GM19452 (cell line): ENCODE data around the gene ITGB3BP.
A peak's percentile ranks its signal among the peaks of the same experiment; 100 is the strongest.
"Not testable (repeated sequence)": the region's sequence is repeated elsewhere in the genome, so short reads cannot be mapped to it uniquely, and the experiment has no call there.

Source experiments
- ATAC-seq: cut with Tn5 transposase; IDR thresholded peaks from one replicate; pipeline ENCODE4 v1.9.1; 2021; ENCODE audit not compliant: unreplicated experiment

ITGB3BP gene

GRCh38 chr1:63522891-63523728 is at the start of gene ITGB3BP, which contains the start of gene EFCAB7:
Gene ITGB3BP, minus strand, starts transcription at chr1:63523225. Its CDS starts 92 bp downstream, at chr1:63523133.
Gene EFCAB7, plus strand, starts transcription at chr1:63523525. Its CDS starts 2,048 bp downstream, at chr1:63525573.
- peak; percentile 87 for ATAC-seq

DNA sequence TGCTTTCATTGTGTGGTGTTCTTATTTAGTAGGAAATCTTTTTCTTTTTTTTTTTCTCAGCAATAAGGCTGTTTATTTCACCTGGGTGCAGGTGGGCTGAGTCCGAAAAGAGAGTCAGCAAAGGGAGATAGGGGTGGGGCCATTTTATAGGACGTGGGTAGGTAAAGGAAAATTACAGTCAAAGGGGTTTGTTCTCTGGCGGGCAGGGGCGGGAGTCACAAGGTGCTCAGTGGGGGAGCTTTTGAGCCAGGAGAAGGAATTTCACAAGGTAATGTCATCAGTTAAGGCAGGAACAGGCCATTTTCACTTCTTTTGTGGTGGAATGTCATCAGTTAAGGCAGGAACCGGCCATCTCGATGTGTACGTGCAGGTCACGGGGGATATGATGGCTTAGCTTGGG is 49.7 kb upstream of the ITGB3BP start:
- ATAC-seq, result not testable (repeated sequence)

DNA sequence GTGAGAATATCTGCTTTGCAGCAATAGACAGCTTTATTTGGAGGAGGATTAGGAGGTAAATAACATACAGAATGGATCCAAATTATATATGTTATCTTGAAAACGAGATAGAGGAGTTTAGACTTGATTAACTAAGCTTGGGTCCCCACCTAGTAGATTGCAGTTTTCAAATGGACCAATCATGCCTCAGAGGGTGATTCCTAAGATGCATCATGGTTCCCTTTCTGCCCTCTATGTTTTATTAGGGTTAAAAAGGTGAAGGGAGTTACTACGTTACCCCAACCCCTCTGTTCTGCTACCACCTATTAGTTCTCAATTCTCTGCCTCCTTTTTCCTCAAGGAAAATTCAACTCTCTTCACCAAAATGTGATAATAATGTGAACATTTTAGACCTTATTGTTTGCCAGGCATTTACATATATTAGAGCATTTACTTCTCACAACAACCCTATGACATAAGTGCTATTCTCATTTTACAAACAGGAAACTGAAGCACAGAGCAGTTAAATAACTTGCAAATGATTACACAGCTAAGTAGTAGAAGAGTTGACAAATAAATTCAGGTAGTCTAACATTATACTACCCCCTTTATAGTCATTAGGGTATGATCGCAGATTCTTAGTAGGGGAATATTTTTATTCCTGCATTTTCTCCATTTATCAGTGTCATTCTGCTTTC is 46.8 kb upstream of the ITGB3BP start:
- ATAC-seq, result no peak

DNA sequence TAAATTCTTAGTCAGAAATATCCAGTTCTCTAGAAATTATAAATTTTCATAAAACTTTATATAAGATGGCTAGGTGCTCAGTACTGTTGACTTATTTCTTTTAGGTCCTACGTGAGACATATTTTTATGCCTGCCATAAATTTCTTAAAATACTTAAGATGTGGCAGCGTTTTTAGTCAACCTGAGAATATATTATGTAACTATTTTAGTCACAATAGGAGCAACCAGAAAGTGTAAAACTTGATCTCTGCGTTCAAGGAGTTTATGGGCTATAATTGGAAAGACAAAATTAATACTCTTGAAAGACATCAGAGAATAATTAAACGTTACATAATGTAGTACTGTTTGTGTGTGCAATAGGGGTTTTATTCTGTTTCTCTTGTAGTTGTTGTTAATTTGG is 46.0 kb upstream of the ITGB3BP start:
- ATAC-seq, result no peak

- ATAC-seq, result no peak
Observed at GRCh38 chr1:63563745-63564144, 40.7 kb upstream of the ITGB3BP start.

DNA sequence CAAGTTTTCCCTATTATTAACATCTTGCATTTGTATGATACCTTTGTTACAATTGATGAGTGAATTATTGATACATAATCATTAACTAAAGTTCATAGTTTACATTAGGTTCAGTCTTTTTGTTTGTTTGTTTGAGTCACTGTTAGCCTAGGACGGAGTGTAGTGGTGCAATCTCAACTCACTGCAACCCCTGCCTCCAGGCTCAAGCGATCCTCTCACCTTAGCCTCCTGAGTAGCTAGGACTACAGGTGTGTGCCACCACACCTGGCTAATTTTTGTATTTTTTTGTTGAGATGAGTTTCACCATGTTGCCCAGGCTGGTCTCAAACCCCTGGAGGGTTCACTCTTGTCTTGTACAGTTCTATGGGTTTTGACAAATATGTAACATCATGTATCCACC is 36.3 kb upstream of the ITGB3BP start:
- ATAC-seq, result no peak

GRCh38 chr1:63557365-63557987 is 34.5 kb upstream of the ITGB3BP start:
- no peak for ATAC-seq

DNA sequence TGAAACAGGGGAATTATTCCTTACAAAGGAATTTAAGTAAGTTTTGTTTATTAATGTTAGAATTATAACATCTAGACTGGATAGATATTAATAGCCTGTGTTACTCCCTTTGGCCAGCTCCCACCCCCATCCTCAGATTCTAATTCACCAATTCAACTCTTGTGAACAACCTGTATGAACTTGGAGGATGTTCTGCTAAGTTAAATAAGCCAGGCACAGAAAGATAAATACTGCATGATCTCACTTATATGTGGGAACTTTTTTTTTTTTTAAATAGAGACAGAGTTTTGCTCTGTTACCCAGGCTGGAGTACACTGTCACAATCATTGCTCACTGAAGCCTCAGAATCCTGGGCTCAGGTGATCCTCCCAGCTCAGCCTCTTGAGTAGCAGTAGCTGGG is 32.5 kb upstream of the ITGB3BP start:
- ATAC-seq, result no peak

- ATAC-seq, result no peak
Observed at GRCh38 chr1:63548877-63549276, 25.9 kb upstream of the ITGB3BP start.

- ATAC-seq, result no peak
Observed at GRCh38 chr1:63548303-63548702, 25.3 kb upstream of the ITGB3BP start.

DNA sequence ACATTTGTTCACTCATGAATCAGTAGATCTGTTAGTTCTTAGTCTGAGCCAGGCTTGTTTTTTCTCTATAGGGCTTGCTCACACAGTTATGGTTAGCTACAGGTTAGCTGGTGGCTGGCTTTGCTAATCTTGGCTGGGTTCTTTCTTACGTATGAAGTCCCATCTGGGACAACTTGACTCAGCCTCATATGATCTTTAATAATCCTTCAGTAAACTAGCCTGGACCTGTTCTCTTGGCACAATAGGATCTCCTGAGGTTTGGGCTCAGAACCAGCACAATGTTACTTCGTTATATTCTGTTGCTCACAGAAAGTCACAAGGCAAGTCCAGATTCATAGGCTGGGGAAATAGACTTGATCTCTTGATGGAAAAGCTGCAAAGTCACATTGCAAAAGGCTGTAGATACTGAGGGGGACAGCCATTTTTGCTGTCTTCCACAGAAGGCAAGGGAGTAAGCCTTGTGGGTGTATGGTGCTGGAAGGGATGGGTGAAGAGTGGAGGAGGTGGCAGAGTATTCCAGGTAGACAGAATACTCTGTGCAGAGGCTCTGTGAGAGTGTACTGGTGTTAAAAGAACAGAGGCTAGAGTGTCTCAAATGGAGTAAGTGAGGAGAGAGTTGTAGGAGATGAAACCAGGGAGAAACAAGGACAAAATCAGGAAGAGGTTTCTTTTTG is 24.7 kb upstream of the ITGB3BP start:
- no peak for ATAC-seq

- no peak for ATAC-seq
Observed at GRCh38 chr1:63545780-63546179, 22.8 kb upstream of the ITGB3BP start.

DNA sequence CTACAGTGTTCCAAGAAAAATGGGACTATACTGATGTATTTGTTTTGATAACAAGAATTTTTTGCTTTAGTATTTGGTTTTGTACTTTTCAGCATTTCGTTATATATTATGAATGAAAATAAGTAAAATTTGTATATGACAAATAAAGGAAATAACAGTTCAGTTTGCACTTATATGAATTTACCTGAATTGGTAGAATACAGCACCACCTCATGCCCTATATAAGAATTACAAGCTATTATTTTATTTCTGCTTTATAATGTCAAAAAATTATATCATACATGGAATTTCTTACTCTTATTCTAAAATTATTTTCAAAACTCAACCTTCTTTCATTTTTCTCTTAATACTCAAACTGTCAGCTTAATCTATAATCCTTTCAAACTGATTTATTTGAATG is 14.9 kb upstream of the ITGB3BP start:
- ATAC-seq, result no peak

- no peak for ATAC-seq
Observed at GRCh38 chr1:63537006-63537405, 14.0 kb upstream of the ITGB3BP start.

- ATAC-seq, result no peak
Observed at GRCh38 chr1:63534406-63534805, 11.4 kb upstream of the ITGB3BP start.

GRCh38 chr1:63533931-63534330 is 10.9 kb upstream of the ITGB3BP start:
- no peak for ATAC-seq

DNA sequence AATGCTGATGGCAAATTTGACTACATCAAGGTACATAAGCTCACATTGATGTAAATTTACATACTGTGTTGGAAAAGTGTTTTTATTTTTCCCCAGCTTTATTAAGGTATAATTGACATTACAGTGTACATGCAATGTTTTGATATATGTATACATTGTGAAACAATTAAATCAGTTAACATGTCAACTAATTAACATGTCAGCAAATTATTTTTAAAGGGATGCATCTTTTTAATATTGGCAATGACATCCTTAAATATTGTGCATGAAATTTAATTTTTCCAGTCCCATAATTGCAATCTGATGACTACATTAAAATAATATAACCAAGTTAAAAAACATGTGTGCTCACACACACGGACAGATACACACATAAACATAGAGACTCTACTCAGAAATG is 9.7 kb upstream of the ITGB3BP start:
- no peak for ATAC-seq

- no peak for ATAC-seq
Observed at GRCh38 chr1:63524201-63524600, 1.2 kb upstream of the ITGB3BP start.

GRCh38 chr1:63523738-63524137 is 713 bp upstream of the ITGB3BP start:
- peak; percentile 25 for ATAC-seq

- ATAC-seq, result no peak
Observed at GRCh38 chr1:63516629-63517028, 6.4 kb downstream of the ITGB3BP start.

- no peak for ATAC-seq
Observed at GRCh38 chr1:63512584-63512983, 10.4 kb downstream of the ITGB3BP start.
